ENCODE results near the gene EYA2.

EYA2 gene

DNA sequence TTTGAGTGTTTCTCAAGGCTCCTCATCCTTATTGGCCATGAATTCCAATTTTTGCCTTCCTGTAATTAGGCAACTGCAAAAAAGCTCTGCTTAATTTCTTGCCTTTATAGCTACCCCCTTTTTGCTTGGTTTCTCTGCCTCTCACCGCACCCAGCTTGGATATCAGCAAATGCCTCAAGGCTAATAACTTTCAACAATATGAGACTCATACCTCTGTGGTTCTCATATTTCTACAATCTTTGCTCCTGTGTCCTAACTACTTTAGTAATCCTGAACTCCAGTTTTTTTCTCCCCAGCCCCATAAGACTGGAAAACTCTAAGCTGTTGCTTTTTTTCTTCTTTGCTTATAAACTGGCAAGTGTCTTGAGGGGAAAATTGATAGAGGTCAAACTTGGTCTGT lies 88.8 kb downstream of the EYA2 start:
- Mint-ChIP-seq H3K36me3 (ENCODE audit: low read depth) (peaks cover 1% of the 10 kb centered on the region), H3K9me3 (peaks cover 15% of the 10 kb centered on the region), H3K4me3 (no peak overlapping the region), H3K27me3 (ENCODE audit: low read depth) (peaks cover 59% of the 10 kb centered on the region), H3K4me1 (ENCODE audit: low read depth) (peaks cover 22% of the 10 kb centered on the region), H3K27ac (no peak overlapping the region)

DNA sequence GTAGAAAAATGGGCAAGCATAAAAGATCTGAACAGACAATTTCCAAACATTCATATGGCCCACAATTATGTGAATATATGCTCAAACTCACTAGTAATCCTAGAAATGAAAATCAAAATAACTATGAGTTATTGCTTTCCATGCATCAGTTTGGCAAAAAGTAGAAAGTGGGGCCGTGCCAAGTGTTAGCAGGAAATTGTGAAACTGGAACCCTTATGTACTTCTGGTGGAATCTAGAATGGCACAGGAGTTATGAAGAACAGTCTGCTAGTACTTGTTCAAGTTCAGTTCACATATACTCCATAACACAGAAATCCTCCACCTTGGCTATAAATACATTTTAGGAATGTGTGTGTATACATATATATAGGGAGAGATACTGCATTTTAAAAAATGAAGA lies 89.8 kb downstream of the EYA2 start:
- H3K27me3 Mint-ChIP-seq (ENCODE audit: low read depth): peaks cover 54% of the 10 kb centered on the region
- H3K4me3 Mint-ChIP-seq: no peak overlapping the region
- peaks cover 18% of the 10 kb centered on the region for H3K4me1 Mint-ChIP-seq (ENCODE audit: low read depth)
- H3K9me3 Mint-ChIP-seq: peaks cover 15% of the 10 kb centered on the region
- H3K36me3 Mint-ChIP-seq (ENCODE audit: low read depth): peaks cover 1% of the 10 kb centered on the region
- H3K27ac Mint-ChIP-seq: no peak overlapping the region

DNA sequence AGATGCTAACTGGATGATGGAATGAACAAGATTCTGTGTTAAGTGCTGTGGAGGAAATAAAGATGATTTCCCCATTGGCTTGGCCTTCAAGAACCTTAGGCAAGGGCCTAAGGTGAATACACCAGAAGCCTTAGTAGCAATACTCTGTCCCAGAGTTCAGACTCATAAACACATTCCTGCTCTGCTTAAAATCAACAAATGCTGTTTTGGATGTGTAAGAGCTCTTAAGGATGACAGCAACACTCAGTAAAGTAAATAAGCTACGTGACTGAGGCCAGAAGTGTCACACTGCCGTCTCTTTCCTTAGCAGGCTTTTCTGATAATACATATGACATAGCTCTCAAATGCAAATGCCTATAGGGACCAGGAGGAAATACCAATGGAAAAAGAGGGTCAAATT lies 90.6 kb downstream of the EYA2 start:
- Mint-ChIP-seq H3K4me3 (no peak overlapping the region), H3K9me3 (peaks cover 15% of the 10 kb centered on the region), H3K27me3 (ENCODE audit: low read depth) (peaks cover 48% of the 10 kb centered on the region), H3K36me3 (ENCODE audit: low read depth) (peaks cover 1% of the 10 kb centered on the region), H3K27ac (no peak overlapping the region), H3K4me1 (ENCODE audit: low read depth) (peaks cover 18% of the 10 kb centered on the region)

DNA sequence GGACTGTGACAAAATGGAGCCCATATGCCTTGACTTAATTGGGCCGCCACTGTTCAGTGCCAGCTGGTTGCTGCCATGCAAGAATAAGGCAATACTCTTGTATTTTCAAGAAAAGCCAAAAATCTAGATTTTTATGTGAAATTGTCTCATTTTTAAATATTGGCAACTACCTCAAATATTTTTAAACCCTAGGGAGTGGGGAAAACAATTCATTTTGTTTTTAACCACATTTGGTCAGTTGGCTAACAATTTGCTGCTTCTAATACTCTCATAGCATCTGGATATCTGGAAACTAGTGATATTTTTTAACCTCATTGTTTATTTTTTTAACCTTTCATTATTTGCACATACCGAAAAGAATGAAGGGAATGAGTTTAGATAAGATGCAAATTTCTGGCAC lies 91.0 kb downstream of the EYA2 start:
- Mint-ChIP-seq H3K9me3 (peaks cover 15% of the 10 kb centered on the region), H3K4me3 (no peak overlapping the region), H3K27me3 (ENCODE audit: low read depth) (peaks cover 43% of the 10 kb centered on the region), H3K4me1 (ENCODE audit: low read depth) (peaks cover 20% of the 10 kb centered on the region), H3K27ac (no peak overlapping the region), H3K36me3 (ENCODE audit: low read depth) (peaks cover 1% of the 10 kb centered on the region)

DNA sequence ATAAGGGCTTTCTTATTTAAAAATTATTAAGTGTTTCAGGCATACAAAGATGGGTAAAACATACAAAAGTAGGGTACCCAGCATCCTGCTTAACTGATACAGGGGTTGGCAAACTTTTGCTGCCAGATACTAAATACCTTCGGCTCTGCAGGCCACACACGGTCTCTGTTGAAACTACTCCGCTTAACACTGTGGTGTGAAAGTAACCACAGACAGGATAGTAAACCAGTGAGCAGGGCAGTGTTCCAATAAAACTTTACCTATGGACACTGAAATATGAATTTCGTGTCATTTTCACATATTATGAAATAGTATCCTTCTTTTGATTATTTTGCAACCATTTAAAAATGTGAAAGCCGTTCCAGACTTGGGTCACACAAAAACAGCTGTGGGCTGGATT lies 92.4 kb downstream of the EYA2 start:
- Mint-ChIP-seq H3K36me3 (ENCODE audit: low read depth) (peaks cover 3% of the 10 kb centered on the region), H3K27ac (no peak overlapping the region), H3K27me3 (ENCODE audit: low read depth) (peaks cover 33% of the 10 kb centered on the region), H3K9me3 (peaks cover 14% of the 10 kb centered on the region), H3K4me3 (no peak overlapping the region), H3K4me1 (ENCODE audit: low read depth) (peaks cover 28% of the 10 kb centered on the region)

DNA sequence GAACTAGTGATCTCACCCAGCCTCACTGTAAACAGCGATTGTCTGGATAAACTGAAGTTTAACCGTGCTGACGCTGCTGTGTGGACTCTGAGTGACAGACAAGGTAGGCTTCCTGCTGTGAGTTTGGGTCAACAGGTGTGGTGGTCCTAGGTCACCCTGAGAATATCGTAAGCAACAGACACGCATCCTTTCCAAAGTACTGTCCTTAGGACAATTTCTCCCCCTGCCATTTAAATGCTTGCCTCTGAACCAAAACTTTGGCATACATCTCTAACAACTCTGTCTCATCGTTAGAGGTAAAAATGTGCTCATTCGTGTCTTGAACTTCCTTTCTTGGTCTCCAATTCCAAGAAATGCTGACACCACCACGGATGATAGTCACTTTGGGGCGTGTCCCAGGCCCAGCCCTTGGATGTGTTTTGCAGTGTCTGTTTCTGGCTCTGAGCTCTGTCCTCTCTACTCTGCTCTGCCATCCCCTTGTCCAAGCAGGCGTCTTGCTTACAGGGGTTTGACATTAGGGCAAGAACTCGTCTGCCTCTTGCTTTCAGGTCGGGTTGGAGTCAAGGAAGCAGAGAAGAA lies 95.5 kb downstream of the EYA2 start:
- Mint-ChIP-seq H3K36me3 (ENCODE audit: low read depth) (peaks cover 4% of the 10 kb centered on the region), H3K4me3 (peak overlapping the region; percentile 46), H3K27ac (peak overlapping the region; percentile 97), H3K4me1 (ENCODE audit: low read depth) (peaks cover 50% of the 10 kb centered on the region), H3K27me3 (ENCODE audit: low read depth) (peaks cover 4% of the 10 kb centered on the region), H3K9me3 (no peaks in the 10 kb centered on the region)

DNA sequence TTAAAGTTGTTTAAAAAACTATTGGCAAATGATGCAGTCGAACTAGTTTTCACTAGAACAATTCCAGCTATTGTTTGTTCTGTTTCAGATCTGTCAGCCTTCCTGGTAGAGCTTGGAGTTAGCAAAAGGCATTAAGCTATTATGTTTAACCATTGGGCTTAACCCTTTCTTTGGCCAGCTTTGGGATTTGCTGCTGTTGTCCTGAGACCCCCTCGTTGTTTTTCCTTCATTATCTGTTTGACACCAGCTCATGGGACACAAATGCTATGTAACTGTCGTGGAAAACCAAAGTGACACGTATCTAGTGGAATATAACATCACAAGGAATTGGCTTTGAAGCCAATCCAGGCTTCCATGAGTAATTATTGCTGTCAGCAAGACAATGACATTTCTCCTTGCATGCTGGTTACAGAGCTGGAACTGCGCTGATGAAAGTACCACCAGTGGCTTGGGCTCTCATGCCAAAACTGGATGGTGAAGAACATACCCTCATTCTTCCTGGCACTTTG lies 96.0 kb downstream of the EYA2 start:
- Mint-ChIP-seq H3K27me3 (ENCODE audit: low read depth) (peaks cover under 1% of the 10 kb centered on the region), H3K4me1 (ENCODE audit: low read depth) (peaks cover 51% of the 10 kb centered on the region), H3K36me3 (ENCODE audit: low read depth) (peaks cover 4% of the 10 kb centered on the region), H3K4me3 (peak overlapping the region; percentile 46), H3K27ac (peak overlapping the region; percentile 97), H3K9me3 (no peaks in the 10 kb centered on the region)

DNA sequence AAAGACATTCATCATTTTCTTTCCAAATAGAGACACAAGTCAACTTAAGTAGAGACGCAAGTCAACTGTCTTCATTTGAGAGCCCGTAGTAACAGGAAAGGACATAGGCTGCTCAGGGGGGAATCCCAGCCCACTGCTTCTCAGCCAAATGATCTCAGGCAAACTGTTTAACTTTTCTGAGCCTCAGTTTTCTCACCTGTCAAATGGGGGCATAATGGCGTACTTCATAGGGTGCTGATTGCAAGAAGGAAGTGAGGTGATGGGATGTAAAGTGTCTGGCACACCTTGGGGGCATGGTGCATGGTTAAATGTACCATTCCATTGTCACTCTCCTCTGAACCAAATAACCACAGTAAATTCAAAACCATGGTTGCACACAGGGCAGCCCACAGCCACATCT lies 96.5 kb downstream of the EYA2 start:
- no peaks in the 10 kb centered on the region for H3K9me3 Mint-ChIP-seq
- peaks cover 7% of the 10 kb centered on the region for H3K36me3 Mint-ChIP-seq (ENCODE audit: low read depth)
- H3K27ac Mint-ChIP-seq: peak overlapping the region; percentile 97
- peak overlapping the region; percentile 46 for H3K4me3 Mint-ChIP-seq
- H3K4me1 Mint-ChIP-seq (ENCODE audit: low read depth): peaks cover 54% of the 10 kb centered on the region
- H3K27me3 Mint-ChIP-seq (ENCODE audit: low read depth): peaks cover 5% of the 10 kb centered on the region

DNA sequence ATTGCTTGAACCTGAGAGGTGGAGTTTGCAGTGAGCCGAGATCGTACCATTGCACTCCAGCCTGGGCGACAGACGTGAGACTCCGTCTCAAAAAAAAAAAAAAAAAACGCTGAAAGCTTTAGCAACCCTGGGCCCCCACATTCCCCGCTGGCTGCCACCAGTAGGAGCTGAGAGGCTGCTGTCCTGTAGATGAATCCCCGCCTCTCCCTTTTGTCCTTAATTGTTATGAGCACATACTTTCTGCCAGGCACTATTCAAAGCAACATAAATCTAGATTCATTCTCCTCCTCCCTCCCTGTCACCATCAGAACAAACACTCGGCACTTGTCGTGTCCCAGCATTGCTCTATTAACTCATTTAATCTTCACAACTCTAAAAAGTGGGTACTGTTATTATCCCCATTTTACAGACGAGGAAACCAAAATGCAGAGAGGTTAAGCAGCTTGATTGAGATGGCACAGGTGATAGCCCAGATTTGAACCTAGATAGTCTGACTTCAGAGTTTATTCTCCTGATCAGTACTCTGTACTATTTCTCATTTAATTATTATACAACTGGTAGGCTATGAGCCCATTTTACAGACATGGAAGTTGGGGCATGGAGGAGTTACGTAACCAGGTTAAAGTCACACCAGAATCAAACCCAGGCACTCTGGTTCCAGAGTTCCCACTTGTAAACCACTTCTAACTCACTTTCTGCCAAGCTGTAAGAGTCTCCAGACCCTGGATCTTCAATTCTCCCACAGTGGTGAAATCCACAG lies 97.4 kb downstream of the EYA2 start:
- Mint-ChIP-seq H3K27me3 (ENCODE audit: low read depth) (peaks cover 5% of the 10 kb centered on the region), H3K4me3 (no peak overlapping the region), H3K4me1 (ENCODE audit: low read depth) (peaks cover 55% of the 10 kb centered on the region), H3K9me3 (no peaks in the 10 kb centered on the region), H3K36me3 (ENCODE audit: low read depth) (peaks cover 10% of the 10 kb centered on the region), H3K27ac (peak overlapping the region; percentile 85)

DNA sequence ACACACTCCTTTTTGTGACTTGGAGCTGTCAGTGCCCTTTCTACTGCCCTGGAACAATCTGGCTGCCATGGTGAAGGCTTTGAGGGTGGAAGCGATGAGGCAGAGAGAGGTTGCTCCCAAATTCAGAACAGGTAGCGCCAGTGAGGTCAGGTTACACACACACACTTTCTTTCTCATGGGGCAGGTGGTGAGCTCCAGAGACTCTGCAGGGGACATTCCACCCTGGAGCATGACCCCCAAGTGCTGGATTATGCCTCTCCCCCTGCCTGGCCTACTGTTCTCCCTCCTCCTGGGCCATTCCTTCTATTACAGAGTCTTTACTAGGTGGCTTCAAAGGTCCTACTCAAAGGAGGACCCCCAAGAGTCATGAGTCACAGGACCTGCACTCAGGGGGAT lies 98.0 kb downstream of the EYA2 start:
- H3K9me3 Mint-ChIP-seq: no peaks in the 10 kb centered on the region
- H3K36me3 Mint-ChIP-seq (ENCODE audit: low read depth): peaks cover 10% of the 10 kb centered on the region
- no peak overlapping the region for H3K4me3 Mint-ChIP-seq
- peaks cover 55% of the 10 kb centered on the region for H3K4me1 Mint-ChIP-seq (ENCODE audit: low read depth)
- H3K27ac Mint-ChIP-seq: peak overlapping the region; percentile 69
- H3K27me3 Mint-ChIP-seq (ENCODE audit: low read depth): peaks cover 5% of the 10 kb centered on the region

DNA sequence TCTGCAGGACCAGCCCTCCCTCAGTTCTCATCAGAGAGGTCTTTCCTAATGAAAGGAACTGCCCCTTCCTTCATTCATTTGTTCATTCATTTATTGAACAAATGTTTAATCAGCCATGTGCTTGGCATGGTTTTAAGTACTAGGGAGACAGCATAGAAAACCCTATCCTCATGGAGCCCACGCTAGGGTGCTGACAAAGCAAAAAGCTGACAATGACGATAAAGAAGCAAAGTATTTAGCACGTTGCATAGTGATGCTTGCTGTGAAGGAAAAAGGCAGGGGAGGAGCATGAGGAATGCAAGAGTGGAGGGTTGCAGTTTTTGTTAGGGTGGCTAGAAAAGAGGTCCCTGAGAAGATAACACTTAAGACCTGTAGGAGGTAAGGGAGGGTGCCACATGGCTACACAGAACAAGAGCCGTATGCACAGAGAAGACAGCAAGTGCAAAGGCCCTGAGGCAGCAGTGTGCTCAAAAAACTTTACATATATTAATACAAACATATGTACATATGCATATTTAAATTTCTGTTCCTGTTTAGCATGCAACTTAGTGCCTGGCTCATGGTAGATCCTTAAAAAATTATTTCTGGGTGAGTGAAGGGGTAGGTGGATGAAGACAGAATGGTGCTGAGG lies 98.9 kb downstream of the EYA2 start:
- peak overlapping the region; percentile 96 for H3K27ac Mint-ChIP-seq
- peaks cover 10% of the 10 kb centered on the region for H3K36me3 Mint-ChIP-seq (ENCODE audit: low read depth)
- H3K4me3 Mint-ChIP-seq: peak overlapping the region; percentile 75
- H3K9me3 Mint-ChIP-seq: no peaks in the 10 kb centered on the region
- peaks cover 60% of the 10 kb centered on the region for H3K4me1 Mint-ChIP-seq (ENCODE audit: low read depth)
- H3K27me3 Mint-ChIP-seq (ENCODE audit: low read depth): peaks cover 10% of the 10 kb centered on the region

DNA sequence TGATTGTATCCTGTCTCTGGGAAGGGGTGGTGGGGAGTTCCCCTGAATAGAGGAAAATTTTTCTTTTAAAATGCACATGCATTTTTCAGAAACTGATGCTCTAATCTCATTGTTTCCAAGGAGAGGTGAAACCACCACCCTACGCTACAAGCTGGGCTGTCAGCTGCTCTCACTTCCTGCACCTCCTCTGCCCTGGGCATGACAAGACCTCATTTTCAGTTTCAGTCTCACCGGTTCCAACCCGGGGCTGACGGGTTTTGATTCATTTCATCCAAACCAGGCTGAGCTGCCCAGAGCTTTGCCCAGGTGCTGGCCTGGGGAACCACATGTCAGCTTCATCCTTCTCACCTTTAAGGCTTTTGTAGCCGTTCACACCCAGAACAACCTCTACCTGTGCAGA lies 99.7 kb downstream of the EYA2 start:
- peak overlapping the region; percentile 96 for H3K27ac Mint-ChIP-seq
- H3K4me1 Mint-ChIP-seq (ENCODE audit: low read depth): peaks cover 63% of the 10 kb centered on the region
- H3K36me3 Mint-ChIP-seq (ENCODE audit: low read depth): peaks cover 10% of the 10 kb centered on the region
- H3K9me3 Mint-ChIP-seq: no peaks in the 10 kb centered on the region
- H3K4me3 Mint-ChIP-seq: peak overlapping the region; percentile 75
- peaks cover 13% of the 10 kb centered on the region for H3K27me3 Mint-ChIP-seq (ENCODE audit: low read depth)

DNA sequence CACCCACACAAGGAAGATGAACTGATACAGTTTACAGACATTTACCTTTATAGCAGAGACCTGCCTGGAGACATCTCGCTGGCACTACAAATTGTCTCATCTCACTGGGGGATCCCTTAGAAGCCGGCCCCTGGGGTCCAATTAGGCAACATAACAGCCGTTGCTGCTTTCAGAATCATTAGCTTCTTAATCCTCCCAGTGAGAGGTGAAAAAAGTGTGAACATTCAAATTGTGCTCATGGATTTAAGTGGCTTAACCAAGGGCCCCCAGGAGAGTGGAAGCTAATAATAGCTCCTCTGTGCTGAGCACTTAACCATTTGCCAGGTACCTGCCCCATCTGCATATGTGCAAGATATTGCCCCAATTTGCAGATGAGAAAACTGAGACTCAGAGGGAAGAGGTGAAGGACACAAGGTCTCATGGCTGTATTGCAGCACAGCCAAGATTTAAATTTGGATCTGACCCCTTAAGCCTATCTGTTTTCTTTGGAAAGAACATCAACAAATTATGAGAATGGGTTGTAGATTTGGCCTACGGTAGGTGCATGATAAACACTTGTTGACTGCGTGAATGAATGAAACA lies 101.0 kb downstream of the EYA2 start:
- Mint-ChIP-seq H3K4me3 (no peak overlapping the region), H3K27me3 (ENCODE audit: low read depth) (peaks cover 13% of the 10 kb centered on the region), H3K36me3 (ENCODE audit: low read depth) (peaks cover 10% of the 10 kb centered on the region), H3K9me3 (no peaks in the 10 kb centered on the region), H3K27ac (peak overlapping the region; percentile 26), H3K4me1 (ENCODE audit: low read depth) (peaks cover 55% of the 10 kb centered on the region)

DNA sequence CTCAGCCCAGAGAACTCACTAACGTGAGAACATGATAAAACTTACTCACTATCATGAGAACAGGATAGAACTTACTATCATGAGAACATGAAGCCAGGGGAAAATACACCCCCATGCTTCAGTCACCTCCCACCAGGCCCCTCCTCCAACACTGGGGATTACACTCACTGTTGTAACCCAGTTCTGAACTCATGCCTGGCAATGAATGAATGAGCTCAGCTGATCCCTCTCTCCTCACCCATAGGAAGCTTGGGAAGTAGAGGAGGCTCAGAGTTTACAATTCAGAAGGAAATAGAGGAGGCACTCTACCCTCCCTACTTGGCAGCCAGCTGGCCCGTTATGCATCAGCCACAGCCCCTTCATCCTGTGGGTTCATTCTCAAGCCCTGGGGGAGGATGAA lies 102.5 kb downstream of the EYA2 start:
- Mint-ChIP-seq H3K4me3 (no peak overlapping the region), H3K4me1 (ENCODE audit: low read depth) (peaks cover 42% of the 10 kb centered on the region), H3K27ac (no peak overlapping the region), H3K27me3 (ENCODE audit: low read depth) (peaks cover 25% of the 10 kb centered on the region), H3K9me3 (no peaks in the 10 kb centered on the region), H3K36me3 (ENCODE audit: low read depth) (peaks cover 6% of the 10 kb centered on the region)

Measured in T-helper 1 cell treated with Interleukin-12 subunit alpha and Interleukin-12 subunit beta and Interleukin-4 antibody, amounts not matched to agents 30 μg/mL and 1 μg/mL, for 36 hours (primary cell).